Embryonic facial prominence (tissue), 1 donor: ENCODE results near the gene PDZD2.

Source experiments
- DNase-seq: peaks from one replicate; pipeline ENCODE4 v3.0.0-alpha.2; 2016; ENCODE audit errors: extremely low spot score

The PDZD2 gene

GRCh38 chr5:32138839-32139493 lies 500.0 kb downstream of the PDZD2 start:
- DNase-seq: no peak

DNA sequence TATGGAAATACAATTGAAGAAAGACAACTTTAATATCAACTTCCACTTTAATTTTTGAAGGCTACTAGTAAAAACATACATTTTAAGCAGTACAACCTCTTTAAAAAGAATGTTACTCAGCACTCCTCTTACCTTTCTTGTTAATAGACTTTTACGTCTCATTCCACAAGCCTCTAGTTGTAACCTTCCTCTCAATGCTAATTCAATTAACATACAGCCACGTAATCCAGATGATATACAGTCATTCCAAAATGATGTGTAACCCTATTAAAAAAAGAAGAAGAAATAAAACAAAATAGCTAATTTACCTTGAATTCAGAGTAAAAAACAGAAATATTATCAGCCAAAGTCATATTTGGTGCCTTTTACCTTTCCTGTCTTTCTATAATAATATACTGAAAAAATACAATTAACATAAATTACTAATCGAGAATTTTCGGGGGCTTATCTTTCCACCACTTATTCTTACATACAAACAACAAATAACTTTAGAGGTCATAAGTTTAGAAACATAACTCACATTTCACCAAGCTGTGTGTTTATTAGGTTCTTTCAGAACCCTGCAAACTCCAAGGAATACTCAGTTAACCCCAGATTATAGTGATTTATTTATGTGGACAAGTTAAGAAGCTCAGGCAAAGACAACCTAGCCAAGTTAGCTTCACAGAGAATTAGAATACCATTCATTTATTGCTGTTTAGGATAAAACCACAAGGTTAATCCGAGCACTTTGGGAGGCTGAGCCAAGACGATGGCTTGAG lies 504.9 kb downstream of the PDZD2 start:
- DNase-seq: no peak

DNA sequence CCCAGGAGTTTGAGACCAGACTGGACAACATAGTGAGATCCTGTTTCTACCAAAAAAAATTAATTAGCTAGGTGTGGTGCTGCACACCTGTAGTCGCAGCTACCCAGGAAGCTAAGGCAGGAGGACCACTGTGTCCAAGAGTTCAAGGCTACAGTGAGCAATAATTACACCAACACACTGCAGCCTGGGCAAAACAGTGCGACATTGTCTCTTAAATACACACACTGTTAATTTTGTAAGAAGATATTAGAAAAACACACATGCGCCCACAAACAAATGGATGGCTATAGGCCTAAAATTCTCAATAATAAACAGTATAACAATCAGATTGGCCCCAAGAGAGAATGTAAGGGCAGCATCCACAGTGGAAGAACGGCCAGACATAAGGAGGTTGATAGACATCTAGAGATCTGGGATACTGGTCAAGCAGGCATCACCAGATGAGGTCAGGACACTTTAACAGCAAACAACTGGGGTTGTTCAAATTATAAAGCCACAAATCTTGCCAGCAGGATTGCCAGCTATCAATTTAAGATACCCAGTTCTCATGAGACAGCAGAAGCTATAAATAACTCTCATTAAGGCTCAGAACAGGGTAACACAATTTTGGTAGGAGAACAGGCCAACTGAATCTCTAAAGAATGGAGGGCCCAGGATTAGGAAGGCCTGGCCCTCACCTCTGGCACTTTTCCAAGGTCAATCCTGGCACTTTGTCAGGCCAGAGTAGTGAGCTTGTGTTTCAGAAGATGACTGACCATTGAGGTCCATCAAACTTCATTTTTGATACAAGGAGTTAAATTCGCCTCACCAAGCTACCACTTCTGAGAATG lies 505.7 kb downstream of the PDZD2 start:
- no peak for DNase-seq

DNA sequence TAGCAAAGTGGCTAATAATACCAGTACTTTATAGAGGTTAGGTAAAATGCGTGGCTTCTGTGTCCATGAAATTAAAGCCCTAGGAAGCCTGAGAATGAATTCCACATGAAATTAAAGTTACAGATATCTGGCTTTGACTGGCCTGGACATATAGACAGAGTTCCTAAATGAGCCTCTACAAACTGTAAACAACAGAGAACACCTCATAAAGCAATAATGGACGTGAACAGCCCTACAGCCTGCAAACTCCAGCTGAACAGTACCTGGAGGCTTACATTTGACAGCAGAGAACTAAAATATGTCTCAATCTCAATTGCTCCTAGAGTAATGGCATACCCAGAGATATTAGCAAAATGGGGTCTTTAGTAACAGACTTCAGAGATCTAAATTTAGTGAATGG lies 506.4 kb downstream of the PDZD2 start:
- DNase-seq: no peak

DNA sequence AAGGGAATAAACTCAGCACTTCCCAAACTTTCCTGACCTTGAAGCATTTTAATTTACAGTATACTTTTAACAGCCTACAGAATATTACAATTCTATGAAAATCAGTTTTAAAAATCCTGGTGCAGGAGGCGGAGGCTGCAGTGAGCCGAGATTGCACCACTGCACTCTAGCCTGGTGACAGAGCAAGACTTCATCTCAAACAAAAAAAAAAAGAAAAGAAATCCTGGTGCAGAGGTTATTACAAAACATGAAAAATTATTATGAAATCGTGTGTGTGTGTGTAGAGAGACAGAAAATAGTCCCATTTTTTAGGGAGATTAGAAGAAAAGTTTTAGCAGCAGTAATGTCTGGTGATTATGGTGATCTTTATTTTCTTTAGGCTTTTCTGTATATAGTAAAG lies 508.3 kb downstream of the PDZD2 start:
- DNase-seq: no peak

DNA sequence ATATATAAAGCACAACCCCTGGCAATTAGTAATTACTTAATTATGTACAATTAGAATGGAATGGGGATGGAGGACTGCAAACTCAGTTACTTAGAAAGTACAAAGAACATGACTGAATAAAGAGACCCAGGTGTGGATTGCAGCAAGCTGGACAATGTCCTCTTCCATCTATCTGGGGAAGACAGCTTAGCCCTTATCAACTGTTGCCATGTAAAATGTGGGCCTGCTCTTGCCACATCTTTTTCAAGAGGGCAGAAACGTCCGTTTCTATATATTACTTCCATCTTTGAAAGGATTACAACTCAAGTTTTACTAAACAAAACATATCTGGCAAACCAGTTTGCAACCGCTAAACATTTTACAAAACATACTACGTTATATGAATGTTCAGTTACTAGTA lies 509.0 kb downstream of the PDZD2 start:
- no peak for DNase-seq

DNA sequence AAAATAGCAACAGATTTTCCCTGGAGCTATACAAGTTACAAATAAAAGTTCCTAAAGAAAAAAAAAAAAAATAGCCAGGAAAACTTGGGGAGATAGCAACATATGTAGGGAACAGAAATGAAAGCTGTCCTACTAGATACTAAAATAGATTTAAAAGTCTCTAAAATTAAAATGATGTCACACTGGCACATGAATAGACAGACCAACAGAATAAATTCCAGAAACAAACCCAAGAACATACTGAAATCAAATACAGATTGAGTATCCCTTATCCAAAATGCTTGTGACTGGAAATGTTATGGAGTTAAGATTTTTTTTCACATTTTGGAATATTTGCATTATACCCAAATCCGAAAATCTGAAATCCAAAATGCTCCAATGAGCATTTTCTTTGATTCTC lies 511.4 kb downstream of the PDZD2 start:
- DNase-seq: no peak

GRCh38 chr5:32151198-32151597 lies 512.3 kb downstream of the PDZD2 start:
- no peak for DNase-seq

DNA sequence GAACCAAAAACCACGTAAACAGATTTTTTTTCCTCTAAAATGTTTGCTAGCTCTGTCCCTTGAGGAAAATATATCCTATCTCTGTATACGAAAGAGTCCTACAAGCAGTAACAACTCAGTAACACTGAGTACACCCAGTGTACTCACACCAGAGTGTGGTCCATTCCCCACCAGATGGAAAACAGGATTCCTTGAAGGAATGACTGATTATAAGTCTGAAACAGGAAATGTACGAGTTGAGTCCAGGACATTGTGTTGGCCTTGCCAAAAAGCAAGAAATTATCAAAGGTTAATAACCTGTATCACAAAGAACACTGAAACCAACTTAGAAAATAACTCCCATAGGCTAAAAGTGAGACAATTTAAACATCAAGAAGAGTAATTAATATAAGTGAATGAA lies 514.8 kb downstream of the PDZD2 start:
- no peak for DNase-seq

DNA sequence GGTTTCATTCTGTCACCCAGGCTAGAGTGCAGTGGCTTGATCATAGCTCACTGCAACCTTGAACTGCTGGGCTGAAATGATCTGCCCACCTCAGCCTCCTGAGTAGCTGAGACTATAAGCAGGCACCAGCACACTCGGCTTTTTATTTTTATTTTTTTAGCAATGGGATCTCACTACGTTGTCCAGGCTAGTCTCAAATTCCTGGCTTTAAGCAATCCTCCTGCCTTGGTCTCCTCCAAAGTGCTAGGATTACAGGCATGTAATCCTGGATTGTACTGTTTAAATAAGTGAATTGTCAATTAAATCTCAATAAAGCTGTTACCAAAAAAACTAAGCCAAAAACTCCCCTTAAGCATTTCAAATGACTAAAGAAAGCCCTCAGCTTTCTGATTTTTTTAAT lies 516.3 kb downstream of the PDZD2 start:
- no peak for DNase-seq

DNA sequence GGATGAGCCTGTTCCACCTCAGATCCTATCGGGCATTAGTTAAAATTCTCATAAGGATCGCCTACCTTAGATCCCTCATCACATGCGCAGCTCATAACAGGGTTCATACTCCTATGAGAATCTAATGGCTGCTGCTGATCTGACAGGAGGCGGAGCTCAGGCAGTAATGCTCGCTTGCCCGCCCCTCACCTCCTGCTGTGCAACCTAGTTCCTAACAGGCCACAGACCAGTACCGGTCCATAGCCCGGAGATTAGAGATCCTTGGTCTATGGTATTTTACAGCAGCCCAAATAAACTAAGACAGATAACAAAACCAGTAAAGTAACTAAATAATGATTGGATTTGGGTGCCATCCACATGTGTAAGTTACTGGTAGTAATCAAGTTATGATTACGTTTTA lies 517.7 kb downstream of the PDZD2 start:
- DNase-seq: no peak

DNA sequence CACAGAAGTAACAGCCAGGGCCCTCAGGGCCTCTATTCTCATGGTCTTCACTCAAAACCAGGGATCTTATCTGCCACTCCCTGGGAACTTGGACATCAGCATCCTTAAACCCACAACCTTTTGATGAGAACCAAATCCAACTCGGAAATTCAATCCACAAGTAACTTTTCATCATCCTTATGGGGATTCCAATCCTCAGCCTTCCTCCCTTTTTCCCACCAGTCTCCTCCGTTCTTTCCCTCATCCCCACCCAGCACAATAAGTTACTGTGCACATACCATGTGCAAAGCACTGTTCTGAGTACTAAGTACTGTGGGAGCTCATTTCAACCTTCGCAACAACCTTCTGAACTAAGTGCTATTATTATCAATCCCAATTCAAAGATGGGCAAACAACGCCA lies 518.1 kb downstream of the PDZD2 start:
- no peak for DNase-seq

- DNase-seq: no peak
Measured at GRCh38 chr5:32158679-32158975, 519.7 kb downstream of the PDZD2 start.

DNA sequence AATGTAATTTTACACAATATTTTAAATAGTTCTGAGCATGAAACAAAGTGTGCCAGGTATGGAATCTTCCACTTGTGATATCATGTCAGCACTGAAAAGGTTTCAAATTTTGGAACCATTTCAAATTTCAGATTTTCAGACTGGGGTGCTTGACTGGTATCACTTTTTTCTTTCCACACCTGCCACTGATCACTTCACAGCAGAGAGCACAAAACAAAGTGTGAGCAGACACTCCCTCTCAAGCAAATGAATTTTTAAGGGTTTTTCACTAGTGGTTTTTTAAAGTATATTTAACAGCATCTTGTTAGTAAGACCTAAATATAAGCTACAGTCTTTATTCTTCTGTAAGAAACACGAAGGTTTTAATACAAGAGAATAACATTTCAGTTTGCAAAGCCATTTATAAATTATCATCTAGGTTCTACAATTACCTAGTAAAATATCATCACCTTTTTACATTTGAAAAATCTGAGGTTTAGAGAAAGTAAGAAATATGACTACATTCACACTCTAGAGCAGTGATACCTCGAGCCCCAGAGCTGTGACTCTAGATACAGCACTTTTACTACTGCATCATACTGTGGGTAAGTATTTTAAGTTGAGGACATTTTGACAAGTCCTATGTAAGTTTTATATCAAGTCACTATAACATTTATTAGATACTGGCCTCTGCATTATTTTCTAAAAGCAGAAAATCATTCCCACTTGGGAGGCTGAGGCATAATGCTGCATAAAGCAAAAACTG lies 520.6 kb downstream of the PDZD2 start:
- DNase-seq: no peak

DNA sequence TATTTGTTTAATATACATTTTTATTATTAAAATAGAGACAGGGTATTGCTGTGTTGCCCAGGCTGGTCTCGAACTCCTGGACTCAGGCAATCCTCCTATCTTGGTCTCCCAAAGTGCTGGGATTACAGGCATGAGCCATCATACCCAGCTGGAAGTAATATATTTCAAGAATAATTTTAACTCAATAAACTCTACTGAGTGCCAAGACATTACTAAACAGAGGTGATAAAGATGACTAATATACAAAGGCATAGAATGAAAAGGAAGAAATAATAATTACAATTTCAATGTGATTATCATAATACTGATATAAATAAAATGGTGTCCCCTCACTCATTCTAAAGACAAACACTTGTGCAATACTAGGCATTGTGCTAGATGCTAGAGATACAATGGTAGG lies 521.3 kb downstream of the PDZD2 start:
- DNase-seq: no peak
